A549 (cell line): ENCODE data around the gene ZBTB20. TPM values are rescaled to one million over a fixed set of nuclear protein-coding genes. Genes with fewer than 3 reads are reported as not detected.

Experiments used
- ATAC-seq, 2 experiments: fragments of 200-7000 bp in 1 of 2; fragments of >200 bp in 1 of 2; cut with Nextera tagmentation in 1 of 2; cut with Tn5 transposase in 1 of 2; 3 replicates each; pipeline versions ENCODE4 v1.8.0 to v1.9.1; 2018 to 2020; ENCODE audit warnings: mild to moderate bottlenecking in 1 of 2, moderate library complexity in 1 of 2
- CTCF ChIA-PET: fragments of 300-600 bp; sonication (Branson Sonifier 250); formaldehyde crosslinking; extraction: SDS; loops from one replicate; lab custom pipeline; 2021; ENCODE audit warnings: antibody characterized with exemption, inconsistent platforms; lab: Yijun Ruan, JAX
- POLR2A ChIA-PET: fragments of 350-600 bp; formaldehyde crosslinking; extraction: SDS; loops from one replicate; lab custom pipeline; 2021; ENCODE audit warnings: antibody characterized with exemption, inconsistent platforms; lab: Yijun Ruan, JAX
- DNase-seq, 2 experiments: peaks; one replicate each; pipeline versions ENCODE4 v3.0.0 to v3.0.0-alpha.2; 2011 to 2016; ENCODE audit warnings: low read depth in 1 of 2, low spot score in 1 of 2
- FAIRE-seq: peaks from 2 replicates; lab custom pipeline; 2011; peaks lifted over from hg19 to GRCh38; lab: Jason Lieb, UNC
- H3K27ac ChIP-seq, 2 experiments: fragments of >200 bp; sonication (Bioruptor Twin); formaldehyde crosslinking; 3 replicates each; pipeline ENCODE4 v1.5.1; 2016 to 2017
- H3K4me1 ChIP-seq: fragments of >200 bp; sonication (Bioruptor Twin); formaldehyde crosslinking; 3 replicates; pipeline ENCODE4 v1.6.1; 2016
- H3K4me2 ChIP-seq: fragments of >200 bp; sonication (Bioruptor Twin); formaldehyde crosslinking; 3 replicates; pipeline ENCODE4 v1.6.1; 2016
- H3K4me3 ChIP-seq: fragments of >200 bp; sonication (Bioruptor Twin); formaldehyde crosslinking; 3 replicates; pipeline ENCODE4 v1.5.1; 2016
- H3K9me3 ChIP-seq: fragments of >200 bp; sonication (Bioruptor Twin); formaldehyde crosslinking; 3 replicates; pipeline ENCODE4 v1.6.1; 2016
- CBX2 ChIP-seq: fragments of 200-600 bp; sonication (generic); IDR thresholded peaks from 2 replicates; pipeline ENCODE4 v1.6.1; 2016; ENCODE audit warnings: low read depth, mild to moderate bottlenecking, borderline replicate concordance
- CBX8 ChIP-seq: fragments of 200-600 bp; sonication (generic); IDR thresholded peaks from 2 replicates; pipeline ENCODE4 v1.6.1; 2016
- CHD4 ChIP-seq: fragments of 200-600 bp; sonication (generic); IDR thresholded peaks from 2 replicates; pipeline ENCODE4 v1.6.1; 2016; ENCODE audit warnings: antibody characterized with exemption, mild to moderate bottlenecking, borderline replicate concordance
- EHMT2 ChIP-seq: fragments of 200-600 bp; sonication (generic); IDR thresholded peaks from 2 replicates; pipeline ENCODE4 v1.6.1; 2016; ENCODE audit warnings: antibody characterized with exemption, low read depth, mild to moderate bottlenecking, moderate library complexity
- ELK1 ChIP-seq: fragments of 150-350 bp; IDR thresholded peaks from 2 replicates; pipeline ENCODE4 v1.6.1; 2014; ENCODE audit warnings: low read depth, mild to moderate bottlenecking, low read length
- EP300 ChIP-seq, 2 experiments: fragments of >200 bp; sonication (Bioruptor Twin); formaldehyde crosslinking; IDR thresholded peaks; 2 replicates in 1 of 2; 3 replicates in 1 of 2; pipeline ENCODE4 v1.6.1; 2016 to 2017
- ESRRA ChIP-seq: fragments of 150-350 bp; IDR thresholded peaks from 2 replicates; pipeline ENCODE4 v1.6.1; 2014; ENCODE audit warnings: mild to moderate bottlenecking, low read length, borderline replicate concordance
- FOSB ChIP-seq: fragments of 250-450 bp; sonication (Bioruptor Pico); IDR thresholded peaks from 2 replicates; pipeline ENCODE4 v1.5.0; 2020; ENCODE audit warnings: mild to moderate bottlenecking, moderate library complexity
- FOXS1 ChIP-seq: fragments of 250-450 bp; sonication (Bioruptor Pico); IDR thresholded peaks from 2 replicates; pipeline ENCODE4 v1.5.0; 2020; ENCODE audit warnings: mild to moderate bottlenecking, moderate library complexity
- HES2 ChIP-seq: fragments of >200 bp; sonication (Bioruptor Twin); formaldehyde crosslinking; IDR thresholded peaks from 2 replicates; pipeline ENCODE4 v1.6.1; 2016
- HEYL ChIP-seq: fragments of 250-450 bp; sonication (Bioruptor Pico); IDR thresholded peaks from 2 replicates; pipeline ENCODE4 v1.8.0; 2021; ENCODE audit warnings: mild to moderate bottlenecking, moderate library complexity
- HOXB13 ChIP-seq: fragments of 250-450 bp; sonication (Bioruptor Pico); IDR thresholded peaks from 2 replicates; pipeline ENCODE4 v1.5.0; 2020; ENCODE audit warnings: low read depth, mild to moderate bottlenecking, moderate library complexity
- HOXB5 ChIP-seq: fragments of 250-450 bp; sonication (Bioruptor Pico); IDR thresholded peaks from 2 replicates; pipeline ENCODE4 v1.5.0; 2020; ENCODE audit warnings: mild to moderate bottlenecking, moderate library complexity
- JUNB ChIP-seq: fragments of >200 bp; sonication (Bioruptor Twin); formaldehyde crosslinking; IDR thresholded peaks from 2 replicates; pipeline ENCODE4 v1.6.1; 2016
- KDM5A ChIP-seq: fragments of 200-600 bp; sonication (generic); IDR thresholded peaks from 2 replicates; pipeline ENCODE4 v1.6.1; 2016; ENCODE audit warnings: antibody characterized with exemption, mild to moderate bottlenecking
- MAFK ChIP-seq: fragments of 450-650 bp; IDR thresholded peaks from 2 replicates; pipeline ENCODE4 v1.6.1; 2014; ENCODE audit not compliant: partially characterized antibody
- MYC ChIP-seq: IDR thresholded peaks from 2 replicates; pipeline ENCODE4 v1.6.1; 2012; ENCODE audit warnings: mild to moderate bottlenecking, inconsistent platforms, low read length, improper control_type of control experiment, borderline replicate concordance
- NFE2L2 ChIP-seq: fragments of 150-350 bp; conservative IDR thresholded peaks from 2 replicates; pipeline ENCODE4 v1.6.1; 2014; ENCODE audit warnings: low read length
- NPAS2 ChIP-seq: fragments of 250-450 bp; sonication (Bioruptor Pico); IDR thresholded peaks from 2 replicates; pipeline ENCODE4 v1.8.0; 2022; ENCODE audit warnings: mild to moderate bottlenecking, moderate library complexity, borderline replicate concordance
- NR3C1 ChIP-seq: fragments of >200 bp; sonication (Bioruptor Twin); formaldehyde crosslinking; IDR thresholded peaks from 3 replicates; pipeline ENCODE4 v1.6.1; 2017
- PBX3 ChIP-seq: IDR thresholded peaks from 2 replicates; pipeline ENCODE4 v1.6.1; 2012
- PHF8 ChIP-seq: fragments of 200-600 bp; sonication (generic); IDR thresholded peaks from 2 replicates; pipeline ENCODE4 v1.6.1; 2016; ENCODE audit warnings: low read depth, mild to moderate bottlenecking, antibody characterized with exemption, moderate library complexity, borderline replicate concordance
- RARB ChIP-seq: fragments of 250-450 bp; sonication (Bioruptor Pico); IDR thresholded peaks from 2 replicates; pipeline ENCODE4 v1.8.0; 2021; ENCODE audit warnings: mild to moderate bottlenecking, moderate library complexity
- RFX5 ChIP-seq: fragments of 450-650 bp; IDR thresholded peaks from 2 replicates; pipeline ENCODE4 v1.7.1; 2014; ENCODE audit warnings: antibody characterized with exemption, mild to moderate bottlenecking, moderate library complexity
- RNF2 ChIP-seq: fragments of 200-600 bp; sonication (generic); IDR thresholded peaks from 2 replicates; pipeline ENCODE4 v1.6.1; 2016; ENCODE audit warnings: low read depth, mild to moderate bottlenecking, antibody characterized with exemption, moderate library complexity, borderline replicate concordance
- SREBF2 ChIP-seq: fragments of 450-650 bp; IDR thresholded peaks from 2 replicates; pipeline ENCODE4 v1.6.1; 2014; ENCODE audit warnings: mild to moderate bottlenecking, moderate library complexity
- ZNF302 ChIP-seq: fragments of 250-450 bp; sonication (Bioruptor Pico); IDR thresholded peaks from 2 replicates; pipeline ENCODE4 v1.9.0; 2021; ENCODE audit warnings: inconsistent platforms, mild to moderate bottlenecking, moderate library complexity
- ZSCAN20 ChIP-seq: fragments of 250-450 bp; sonication (Bioruptor Pico); IDR thresholded peaks from 2 replicates; pipeline ENCODE4 v1.8.0; 2022; ENCODE audit warnings: mild to moderate bottlenecking, moderate library complexity
- WGBS: methylation state at CpG from one replicate; pipeline ENCODE4 v1.1.6; 2017; ENCODE audit errors: missing lambda C conversion rate; 5-methylcytosine and 5-hydroxymethylcytosine counted together
- polyA plus RNA-seq, 4 experiments: library from polyadenylated mRNA; depleted of rRNA in 3 of 4; stranded (reverse); fragments of >200 nt; fragmentation: RNase III in 1 of 4; extraction: RNeasy Plus Mini Kit Qiagen cat#74134 plus additional on column Dnase treatment in 1 of 4; gene quantifications; 2 replicates in 3 of 4; 3 replicates in 1 of 4; pipeline ENCODE4 v1.2.3, GENCODE V29; 2011 to 2017
- TF ChIP-seq, protein P1 (sequence below): fragments of 450-650 bp; IDR thresholded peaks from 2 replicates; pipeline ENCODE4 v1.6.1; 2014; ENCODE audit warnings: antibody characterized with exemption

The ZBTB20 gene
- polyA plus RNA-seq, 2 of the 4 experiments (the other 2 are of a cell fraction) = 0.85 to 5.0 TPM

GRCh38 chr3:114518206-114518808 is 628.8 kb downstream of the ZBTB20 start:
- FAIRE-seq = no peak
- ATAC-seq = no peak

DNA sequence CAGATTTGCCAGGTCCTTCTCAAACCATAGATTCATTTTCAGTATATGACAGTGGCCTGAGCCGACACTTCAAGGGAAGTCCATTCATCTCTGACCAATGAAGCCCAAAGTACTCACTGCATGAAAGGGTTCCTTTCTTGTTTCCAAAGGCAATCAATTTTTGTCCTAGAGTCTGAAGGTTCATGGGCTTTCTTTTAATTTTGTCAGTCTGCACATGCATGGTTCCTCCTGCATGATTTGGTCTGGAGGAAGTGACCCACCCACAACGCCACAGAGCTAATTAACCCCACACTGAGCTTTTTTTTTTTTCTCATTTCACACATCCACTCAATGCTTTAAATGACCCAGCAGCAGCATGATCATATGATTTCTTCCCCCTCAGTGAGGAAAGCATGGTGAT is 636.9 kb downstream of the ZBTB20 start:
- no peaks in the 10 kb centered on the region for H3K9me3 ChIP-seq
- no peak for TF ChIP-seq EP300 (IDR thresholded peaks at IDR 0.05)
- no peak for TF ChIP-seq SREBF2
- no peak for TF ChIP-seq CBX8
- no peak for TF ChIP-seq CBX2
- no peak for TF ChIP-seq MAFK
- no peak for TF ChIP-seq HOXB13 (CRISPR knock-in tag)
- no peak for TF ChIP-seq NR3C1
- no peak for TF ChIP-seq PBX3
- TF ChIP-seq NPAS2 (CRISPR knock-in tag) = no peak
- H3K4me3 ChIP-seq = no peak overlapping the region
- no peak for ATAC-seq
- 98% methylated on average over 2 of the region's 2 CpGs for WGBS
- ChIA-PET POLR2A (no interaction called here), CTCF (interaction anchor here (0.8 kb wide), 1 partner anchor 20 kb away, joined by 4 read pairs; no protein-coding TSS in a partner anchor)
- no peak overlapping the region for H3K27ac ChIP-seq
- no peak for DNase-seq
- H3K4me2 ChIP-seq = no peak overlapping the region
- peaks cover 24% of the 10 kb centered on the region for H3K4me1 ChIP-seq
- FAIRE-seq = no peak

More at GRCh38 chr3:114518206-114518808, 628.8 kb downstream of the ZBTB20 start:
- no peak for DNase-seq
- Histone ChIP-seq H3K27ac (no peak overlapping the region), H3K9me3 (no peaks in the 10 kb centered on the region), H3K4me2 (no peak overlapping the region), H3K4me3 (no peak overlapping the region), H3K4me1 (no peaks in the 10 kb centered on the region; the same call in 2 of the 3 replicates)
- ChIA-PET POLR2A (no interaction called here), CTCF (no interaction called here)
- no peak for TF ChIP-seq FOXS1 (CRISPR knock-in tag)
- no peak for TF ChIP-seq HES2
- TF ChIP-seq CBX2 = no peak
- no peak for TF ChIP-seq FOSB (CRISPR knock-in tag)
- no peak for TF ChIP-seq ZSCAN20
- no peak for TF ChIP-seq CHD4
- no peak for TF ChIP-seq RFX5
- no peak for TF ChIP-seq JUNB
- no peak for TF ChIP-seq NR3C1
- TF ChIP-seq EHMT2 = no peak
- no peak for TF ChIP-seq RNF2
- no peak for TF ChIP-seq PHF8
- no peak for TF ChIP-seq ESRRA
- TF ChIP-seq MYC = no peak
- no peak for TF ChIP-seq HEYL
- TF ChIP-seq HOXB13 (CRISPR knock-in tag) = no peak
- WGBS = 91% methylated on average over 1 of the region's 1 CpG

GRCh38 chr3:114509756-114510155 is 637.3 kb downstream of the ZBTB20 start:
- ChIA-PET POLR2A (no interaction called here), CTCF (no interaction called here)
- TF ChIP-seq ELK1 = no peak
- no peak for TF ChIP-seq KDM5A
- no peak for TF ChIP-seq HOXB5
- TF ChIP-seq, protein P1, sequence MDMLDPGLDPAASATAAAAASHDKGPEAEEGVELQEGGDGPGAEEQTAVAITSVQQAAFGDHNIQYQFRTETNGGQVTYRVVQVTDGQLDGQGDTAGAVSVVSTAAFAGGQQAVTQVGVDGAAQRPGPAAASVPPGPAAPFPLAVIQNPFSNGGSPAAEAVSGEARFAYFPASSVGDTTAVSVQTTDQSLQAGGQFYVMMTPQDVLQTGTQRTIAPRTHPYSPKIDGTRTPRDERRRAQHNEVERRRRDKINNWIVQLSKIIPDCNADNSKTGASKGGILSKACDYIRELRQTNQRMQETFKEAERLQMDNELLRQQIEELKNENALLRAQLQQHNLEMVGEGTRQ = no peak
- TF ChIP-seq ZNF302 (CRISPR knock-in tag) = no peak
- TF ChIP-seq EHMT2 = no peak
- TF ChIP-seq RARB (CRISPR knock-in tag) = no peak
- no peak for TF ChIP-seq NFE2L2
- H3K4me1 ChIP-seq = peaks cover 28% of the 10 kb centered on the region
- H3K4me3 ChIP-seq = no peak overlapping the region
- H3K4me2 ChIP-seq = no peak overlapping the region
- no peak overlapping the region for H3K27ac ChIP-seq
- no peak for FAIRE-seq
- no peak for ATAC-seq
- no peak for DNase-seq
- 87% methylated on average over 5 of the region's 5 CpGs for WGBS
- no peaks in the 10 kb centered on the region for H3K9me3 ChIP-seq
